ENCODE data around the gene MPDZ.

MPDZ gene

GRCh38 chr9:13186091-13186490 is 93.4 kb downstream of the MPDZ start:
- no peak for DNase-seq (ENCODE audit: extremely low read depth in 1 of 2, low read depth in 1 of 2)

- no peak for DNase-seq (ENCODE audit: extremely low read depth in 1 of 2, low read depth in 1 of 2)
These were observed 97.8 kb downstream of the MPDZ start for GRCh38 chr9:13181652-13182051.

- no peak for DNase-seq (ENCODE audit: extremely low read depth in 1 of 2, low read depth in 1 of 2)
These were observed 100.2 kb downstream of the MPDZ start for GRCh38 chr9:13179257-13179656.

- no peak for DNase-seq (ENCODE audit: extremely low read depth in 1 of 2, low read depth in 1 of 2)
These were observed 103.8 kb downstream of the MPDZ start for GRCh38 chr9:13175732-13176131.

- no peak for DNase-seq (ENCODE audit: extremely low read depth in 1 of 2, low read depth in 1 of 2)
These were observed 104.4 kb downstream of the MPDZ start for GRCh38 chr9:13174906-13175639.

GRCh38 chr9:13173553-13173952 is 105.9 kb downstream of the MPDZ start:
- DNase-seq (ENCODE audit: extremely low read depth in 1 of 2, low read depth in 1 of 2), result no peak

GRCh38 chr9:13171261-13171660 is 108.2 kb downstream of the MPDZ start:
- DNase-seq (ENCODE audit: extremely low read depth in 1 of 2, low read depth in 1 of 2), result no peak

GRCh38 chr9:13166996-13167395 is 112.5 kb downstream of the MPDZ start:
- no peak for DNase-seq (ENCODE audit: extremely low read depth in 1 of 2, low read depth in 1 of 2)

- DNase-seq (ENCODE audit: extremely low read depth in 1 of 2, low read depth in 1 of 2), result no peak
These were observed 113.5 kb downstream of the MPDZ start for GRCh38 chr9:13165956-13166355.

GRCh38 chr9:13165236-13165945 is 114.1 kb downstream of the MPDZ start:
- DNase-seq (ENCODE audit: extremely low read depth in 1 of 2, low read depth in 1 of 2), result no peak

- DNase-seq (ENCODE audit: extremely low read depth in 1 of 2, low read depth in 1 of 2), result no peak
These were observed 115.5 kb downstream of the MPDZ start for GRCh38 chr9:13163946-13164345.

- DNase-seq (ENCODE audit: extremely low read depth in 1 of 2, low read depth in 1 of 2), result no peak
These were observed 116.2 kb downstream of the MPDZ start for GRCh38 chr9:13163287-13163686.

- no peak for DNase-seq (ENCODE audit: extremely low read depth in 1 of 2, low read depth in 1 of 2)
These were observed 119.4 kb downstream of the MPDZ start for GRCh38 chr9:13160051-13160450.

- DNase-seq (ENCODE audit: extremely low read depth in 1 of 2, low read depth in 1 of 2), result no peak
These were observed 120.5 kb downstream of the MPDZ start for GRCh38 chr9:13158986-13159385.

- no peak for DNase-seq (ENCODE audit: extremely low read depth in 1 of 2, low read depth in 1 of 2)
These were observed 128.0 kb downstream of the MPDZ start for GRCh38 chr9:13151489-13151888.

- no peak for DNase-seq (ENCODE audit: extremely low read depth in 1 of 2, low read depth in 1 of 2)
These were observed 130.0 kb downstream of the MPDZ start for GRCh38 chr9:13149454-13149853.

GRCh38 chr9:13146840-13147239 is 132.7 kb downstream of the MPDZ start:
- DNase-seq (ENCODE audit: extremely low read depth in 1 of 2, low read depth in 1 of 2), result no peak

GRCh38 chr9:13145340-13145739 is 134.2 kb downstream of the MPDZ start:
- no peak for DNase-seq (ENCODE audit: extremely low read depth in 1 of 2, low read depth in 1 of 2)

GRCh38 chr9:13144166-13144775 is 135.2 kb downstream of the MPDZ start:
- no peak for DNase-seq (ENCODE audit: extremely low read depth in 1 of 2, low read depth in 1 of 2)

- no peak for DNase-seq (ENCODE audit: extremely low read depth in 1 of 2, low read depth in 1 of 2)
These were observed 136.2 kb downstream of the MPDZ start for GRCh38 chr9:13143281-13143680.

GRCh38 chr9:13142776-13143175 is 136.7 kb downstream of the MPDZ start:
- no peak for DNase-seq (ENCODE audit: extremely low read depth in 1 of 2, low read depth in 1 of 2)

GRCh38 chr9:13141629-13142028 is 137.9 kb downstream of the MPDZ start:
- no peak for DNase-seq (ENCODE audit: extremely low read depth in 1 of 2, low read depth in 1 of 2)

All from activated CD8-positive, alpha-beta memory T cell treated with anti-CD3 and anti-CD28 coated beads for 1 hour (primary cell).